Endothelial cell of umbilical vein (primary cell): Measurements from ENCODE around the gene CERS3. TPM values are rescaled to one million over a fixed set of nuclear protein-coding genes. Genes with fewer than 3 reads are reported as not detected.

Experiments used
- BruUV-seq: library from RNA; stranded (reverse); fragments of 400-500 nt; replicated peaks from 2 replicates; lab custom pipeline; 2021; lab: Mats Ljungman, UMichigan
- CTCF ChIA-PET: fragments of 300-600, 350-600 bp; sonication (Branson Sonifier 250); formaldehyde crosslinking; loops from one replicate; lab custom pipeline; 2021; ENCODE audit warnings: antibody characterized with exemption, inconsistent platforms; lab: Charles Lee
- POLR2A ChIA-PET: fragments of 300-600, 350-600 bp; sonication (Branson Sonifier 250); formaldehyde crosslinking; loops from one replicate; lab custom pipeline; 2021; ENCODE audit warnings: antibody characterized with exemption, inconsistent platforms; lab: Charles Lee
- DNase-seq: peaks from one replicate; pipeline ENCODE4 v3.0.0-alpha.2; 2011; ENCODE audit warnings: low read depth, low spot score
- FAIRE-seq: peaks from 2 replicates; lab custom pipeline; 2011; peaks lifted over from hg19 to GRCh38; lab: Jason Lieb, UNC
- H2AFZ ChIP-seq: 2 replicates; pipeline ENCODE4 v1.6.0; 2012; ENCODE audit warnings: low read depth, low read length, control low read depth, inconsistent platforms
- H3K27ac ChIP-seq: 2 replicates; pipeline ENCODE4 v1.5.1; 2011; ENCODE audit warnings: low read depth, mild to moderate bottlenecking, control low read depth, low read length, moderate library complexity; ENCODE audit not compliant: insufficient read depth
- H3K27me3 ChIP-seq, 2 experiments: 2 replicates each; pipeline versions ENCODE4 v1.6.0 to v1.6.1; 2011; ENCODE audit warnings: low read length in 2 of 2, mixed read lengths in 1 of 2; ENCODE audit not compliant: control insufficient read depth in 2 of 2, insufficient read depth in 2 of 2
- H3K36me3 ChIP-seq, 2 experiments: 2 replicates in 1 of 2; 3 replicates in 1 of 2; pipeline ENCODE4 v1.5.1; 2011; ENCODE audit warnings: low read length in 2 of 2, mild to moderate bottlenecking in 1 of 2, moderate library complexity in 1 of 2; ENCODE audit not compliant: control insufficient read depth in 2 of 2, insufficient read depth in 2 of 2; ENCODE audit errors: extremely low read depth in 1 of 2
- H3K4me1 ChIP-seq: 3 replicates; pipeline ENCODE4 v1.5.1; 2011; ENCODE audit warnings: mild to moderate bottlenecking, low read length; ENCODE audit not compliant: control insufficient read depth, insufficient read depth; ENCODE audit errors: extremely low read depth
- H3K4me2 ChIP-seq: 2 replicates; pipeline ENCODE4 v1.6.1; 2011; ENCODE audit warnings: low read length, control low read depth, mixed read lengths; ENCODE audit not compliant: insufficient read depth
- H3K4me3 ChIP-seq, 3 experiments: fragments of 200-600 bp in 1 of 3; sonication (generic), shearing (Covaris generic) in 1 of 3; replicated peaks in 1 of 3; 2 replicates each; pipeline ENCODE4 v1.5.1; 2011 to 2016; ENCODE audit warnings: control low read depth in 3 of 3, low read length in 3 of 3, mild to moderate bottlenecking in 2 of 3, inconsistent platforms in 1 of 3, low read depth in 1 of 3, moderate library complexity in 1 of 3; ENCODE audit not compliant: insufficient read depth in 1 of 3
- H3K79me2 ChIP-seq: 2 replicates; pipeline ENCODE4 v1.6.0; 2012; ENCODE audit warnings: low read length, inconsistent platforms; ENCODE audit not compliant: control insufficient read depth, insufficient read depth
- H3K9ac ChIP-seq: replicated peaks from 2 replicates; pipeline ENCODE3; 2011; ENCODE audit warnings: low read length, control low read depth; ENCODE audit not compliant: insufficient read depth; ENCODE audit errors: extremely low read depth
- H3K9me1 ChIP-seq: replicated peaks from 3 replicates; pipeline ENCODE4 v1.6.0; 2011; ENCODE audit warnings: mild to moderate bottlenecking, low read length; ENCODE audit not compliant: control insufficient read depth, insufficient read depth; ENCODE audit errors: extremely low read depth
- H3K9me3 ChIP-seq: replicated peaks from 2 replicates; pipeline ENCODE4 v1.5.1; 2012; ENCODE audit warnings: low read length, inconsistent platforms; ENCODE audit not compliant: control insufficient read depth, insufficient read depth
- H4K20me1 ChIP-seq: replicated peaks from 2 replicates; pipeline ENCODE3; 2011; ENCODE audit warnings: mild to moderate bottlenecking, low read length; ENCODE audit not compliant: control insufficient read depth, insufficient read depth; ENCODE audit errors: extremely low read depth
- EZH2 ChIP-seq: IDR thresholded peaks from 2 replicates; pipeline ENCODE4 v1.6.1; 2012; ENCODE audit warnings: borderline replicate concordance, low read depth, mild to moderate bottlenecking, moderate library complexity, low read length, inconsistent platforms; ENCODE audit not compliant: severe bottlenecking
- FOS ChIP-seq: IDR thresholded peaks from 2 replicates; pipeline ENCODE4 v1.6.1; 2011; ENCODE audit warnings: mild to moderate bottlenecking, low read length, moderate library complexity, borderline replicate concordance; ENCODE audit not compliant: insufficient read depth
- GATA2 ChIP-seq: IDR thresholded peaks from 2 replicates; pipeline ENCODE4 v1.7.0; 2011; ENCODE audit warnings: low read depth, mild to moderate bottlenecking, moderate library complexity, mixed read lengths, low read length; ENCODE audit not compliant: insufficient read length, insufficient read depth
- JUN ChIP-seq: IDR thresholded peaks from 2 replicates; pipeline ENCODE4 v1.6.1; 2011; ENCODE audit warnings: borderline replicate concordance, low read depth; ENCODE audit not compliant: insufficient read length, insufficient read depth
- MAX ChIP-seq: IDR thresholded peaks from 2 replicates; pipeline ENCODE4 v1.6.1; 2011; ENCODE audit not compliant: insufficient read depth, insufficient read length
- MYC ChIP-seq: IDR thresholded peaks from one replicate; pipeline ENCODE4 v1.6.1; 2011; ENCODE audit warnings: mild to moderate bottlenecking, low read depth, low read length
- POLR2A ChIP-seq: IDR thresholded peaks from 2 replicates; pipeline ENCODE4 v1.6.1; 2012; ENCODE audit warnings: low read depth, mild to moderate bottlenecking, control low read depth, low read length
- POLR2AphosphoS5 ChIP-seq: IDR thresholded peaks from 2 replicates; pipeline ENCODE4 v1.6.1; 2012; ENCODE audit warnings: low read depth, mild to moderate bottlenecking, control low read depth, low read length, moderate library complexity; ENCODE audit not compliant: insufficient read depth
- dilution Hi-C: fragments of 300-500 bp; cut with MboI; formaldehyde crosslinking; loops from one replicate; pipeline ENCODE4 v1.15.0; 2019; ENCODE audit warnings: low sequenced_read_pairs; ENCODE audit not compliant: extremely low pct_ligation_motif_present
- intact Hi-C: fragments of 100-400 bp; cut with micrococcal nuclease; formaldehyde crosslinking; loops from one replicate; pipeline ENCODE4 v1.10.0; 2022
- polyA plus RNA-seq, 4 experiments: library from polyadenylated mRNA; depleted of rRNA in 3 of 4; stranded (reverse) in 3 of 4; unstranded in 1 of 4; fragments of >200 nt; gene quantifications; 2 replicates each; pipeline versions ENCODE4 v1.2.1 to v1.2.3, GENCODE V29; 2011 to 2012; ENCODE audit warnings: missing spikeins in 1 of 4
- total RNA-seq: library from RNA; stranded (reverse); gene quantifications from 2 replicates; pipeline ENCODE4 v1.2.3, GENCODE V29; 2021
- TF ChIP-seq, protein P1 (sequence below), 2 donors: IDR thresholded peaks; 1 replicate in 1 of 2; 2 replicates in 1 of 2; pipeline ENCODE4 v1.5.1; 2011; ENCODE audit warnings: low read length in 2 of 2, mild to moderate bottlenecking in 2 of 2, moderate library complexity in 2 of 2, control low read depth in 1 of 2, inconsistent platforms in 1 of 2, low read depth in 1 of 2; ENCODE audit not compliant: insufficient read depth in 1 of 2; ENCODE audit errors: extremely low read depth in 1 of 2

Gene CERS3
- total and polyA plus RNA-seq, 2 donors (not counting 3 experiments of a cell fraction or from before 2014, with no cell fraction given), result not detected

DNA sequence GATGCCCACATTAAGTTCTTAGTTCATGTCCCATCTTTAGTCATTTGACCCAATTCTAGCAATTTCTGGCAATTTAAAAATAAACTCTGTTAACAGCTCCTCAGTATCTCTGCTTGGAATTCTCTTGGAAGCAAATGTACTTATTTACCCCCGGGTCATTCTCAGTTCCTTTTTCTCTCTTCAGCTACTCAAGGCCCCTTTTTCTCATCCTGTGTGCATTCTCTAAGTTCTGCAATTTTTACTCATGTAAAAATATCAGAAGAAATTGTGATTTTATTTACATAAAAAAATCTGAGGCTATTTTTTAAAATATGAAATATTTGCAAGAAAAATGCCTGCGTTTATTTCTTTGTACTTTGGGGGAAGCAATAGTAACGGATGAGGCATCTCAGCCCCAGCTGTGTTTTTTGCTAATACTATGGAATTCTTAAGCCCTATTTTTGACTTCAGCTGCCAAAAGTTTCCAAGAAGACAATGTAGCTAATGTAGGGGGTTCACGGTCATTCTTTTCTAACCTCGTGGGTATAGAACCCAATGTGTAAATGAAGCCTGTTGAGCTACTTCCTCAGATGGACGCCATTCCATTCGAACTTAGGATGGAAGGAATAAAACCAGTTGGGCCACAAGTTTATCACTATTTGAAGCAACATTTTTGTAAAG is 20.0 kb downstream of the CERS3 start:
- Histone ChIP-seq H4K20me1 (no peaks in the 10 kb centered on the region), H3K9me1 (no peaks in the 10 kb centered on the region), H3K4me3 (no peak overlapping the region), H3K79me2 (no peaks in the 10 kb centered on the region), H3K9me3 (peaks cover 2% of the 10 kb centered on the region), H2AFZ (no peak overlapping the region), H3K4me2 (no peak overlapping the region), H3K36me3 (no peaks in the 10 kb centered on the region), H3K27ac (no peak overlapping the region), H3K9ac (no peak overlapping the region), H3K4me1 (no peaks in the 10 kb centered on the region), H3K27me3 (no peaks in the 10 kb centered on the region)
- CTCF ChIA-PET, result no interaction called here
- FAIRE-seq (no peak), DNase-seq (no peak)
- intact Hi-C loops, result no loop called here
- POLR2A ChIA-PET, result no interaction called here
- dilution Hi-C loops, result no loop called here
- TF ChIP-seq FOS (no peak), EZH2 (no peak), MAX (no peak), GATA2 (no peak), POLR2AphosphoS5 (no peak), MYC (no peak), JUN (no peak), POLR2A (no peak)
- TF ChIP-seq, protein P1, sequence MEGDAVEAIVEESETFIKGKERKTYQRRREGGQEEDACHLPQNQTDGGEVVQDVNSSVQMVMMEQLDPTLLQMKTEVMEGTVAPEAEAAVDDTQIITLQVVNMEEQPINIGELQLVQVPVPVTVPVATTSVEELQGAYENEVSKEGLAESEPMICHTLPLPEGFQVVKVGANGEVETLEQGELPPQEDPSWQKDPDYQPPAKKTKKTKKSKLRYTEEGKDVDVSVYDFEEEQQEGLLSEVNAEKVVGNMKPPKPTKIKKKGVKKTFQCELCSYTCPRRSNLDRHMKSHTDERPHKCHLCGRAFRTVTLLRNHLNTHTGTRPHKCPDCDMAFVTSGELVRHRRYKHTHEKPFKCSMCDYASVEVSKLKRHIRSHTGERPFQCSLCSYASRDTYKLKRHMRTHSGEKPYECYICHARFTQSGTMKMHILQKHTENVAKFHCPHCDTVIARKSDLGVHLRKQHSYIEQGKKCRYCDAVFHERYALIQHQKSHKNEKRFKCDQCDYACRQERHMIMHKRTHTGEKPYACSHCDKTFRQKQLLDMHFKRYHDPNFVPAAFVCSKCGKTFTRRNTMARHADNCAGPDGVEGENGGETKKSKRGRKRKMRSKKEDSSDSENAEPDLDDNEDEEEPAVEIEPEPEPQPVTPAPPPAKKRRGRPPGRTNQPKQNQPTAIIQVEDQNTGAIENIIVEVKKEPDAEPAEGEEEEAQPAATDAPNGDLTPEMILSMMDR (IDR thresholded peaks at IDR 0.05; ENCODE audit: extremely low read depth in 1 of 2, insufficient read depth in 1 of 2, low read depth in 1 of 2, low read length in 2 of 2), result no peak
- BruUV-seq, result no TSS peak
